Fibroblast of villous mesenchyme (primary cell): ENCODE results near the gene COL8A2. TPM values are rescaled to one million over a fixed set of nuclear protein-coding genes. Genes with fewer than 3 reads are reported as not detected.

Source experiments
- DNase-seq: peaks from one replicate; pipeline ENCODE4 v3.0.0-alpha.2; 2010; ENCODE audit warnings: low read depth
- H3K4me3 ChIP-seq: 2 replicates; pipeline ENCODE4 v1.5.1; 2011; ENCODE audit warnings: low read depth, mild to moderate bottlenecking, low read length
- CTCF ChIP-seq: IDR thresholded peaks from 2 replicates; pipeline ENCODE4 v1.5.1; 2012; ENCODE audit warnings: low read depth, mild to moderate bottlenecking, low read length; ENCODE audit not compliant: insufficient read depth
- total RNA-seq: library from RNA; depleted of rRNA; stranded (reverse); fragments of >200 nt; gene quantifications from 2 replicates; pipeline ENCODE4 v1.2.3, GENCODE V29; 2012

The COL8A2 gene
- total RNA-seq, 1 donor = 4.7 TPM

- no peak for DNase-seq
- no peak overlapping the region for H3K4me3 ChIP-seq
These were observed 19.4 kb upstream of the COL8A2 start for GRCh38 chr1:36144413-36144812.

GRCh38 chr1:36143424-36143823, 18.4 kb upstream of the COL8A2 start:
- H3K4me3 ChIP-seq = no peak overlapping the region
- DNase-seq = no peak
- no peak for TF ChIP-seq CTCF

More at GRCh38 chr1:36144413-36144812, 19.4 kb upstream of the COL8A2 start:
- TF ChIP-seq CTCF = no peak

GRCh38 chr1:36142121-36142520, 17.1 kb upstream of the COL8A2 start:
- DNase-seq = no peak
- no peak for TF ChIP-seq CTCF
- H3K4me3 ChIP-seq = no peak overlapping the region

- no peak overlapping the region for H3K4me3 ChIP-seq
- no peak for TF ChIP-seq CTCF
- no peak for DNase-seq
These were observed 14.5 kb upstream of the COL8A2 start for GRCh38 chr1:36139521-36139920.

- DNase-seq = no peak
- no peak overlapping the region for H3K4me3 ChIP-seq
- TF ChIP-seq CTCF = no peak
These were observed 12.8 kb upstream of the COL8A2 start for GRCh38 chr1:36137776-36138175.

GRCh38 chr1:36137226-36137625, 12.2 kb upstream of the COL8A2 start:
- TF ChIP-seq CTCF = no peak
- DNase-seq = no peak

GRCh38 chr1:36136535-36136934, 11.5 kb upstream of the COL8A2 start:
- no peak overlapping the region for H3K4me3 ChIP-seq
- no peak for TF ChIP-seq CTCF
- peak; percentile 50 for DNase-seq

More at GRCh38 chr1:36137226-36137625, 12.2 kb upstream of the COL8A2 start:
- H3K4me3 ChIP-seq = no peak overlapping the region
